Mesothelial cell of epicardium (in vitro differentiated cells): ENCODE measurements around the gene SMAD3. TPM values are rescaled to one million over a fixed set of nuclear protein-coding genes. Genes with fewer than 3 reads are reported as not detected.

Source experiments
- DNase-seq, 2 experiments: peaks; one replicate each; pipeline ENCODE4 v3.0.0; 2021; ENCODE audit warnings: low spot score in 2 of 2; ENCODE audit not compliant: unreplicated experiment in 2 of 2
- H3K27ac Mint-ChIP-seq: 2 replicates; pipeline ENCODE4 v1.8.0; 2021; ENCODE audit warnings: mixed read lengths
- H3K27me3 Mint-ChIP-seq: 2 replicates; pipeline ENCODE4 v1.8.0; 2021; ENCODE audit warnings: low read depth, mixed read lengths
- H3K36me3 Mint-ChIP-seq: 2 replicates; pipeline ENCODE4 v1.8.0; 2021; ENCODE audit warnings: mixed read lengths
- H3K4me1 Mint-ChIP-seq: 2 replicates; pipeline ENCODE4 v1.8.0; 2021; ENCODE audit warnings: mixed read lengths
- H3K4me3 Mint-ChIP-seq: 2 replicates; pipeline ENCODE4 v1.8.0; 2021; ENCODE audit warnings: mild to moderate bottlenecking, moderate library complexity, mixed read lengths
- H3K9me3 Mint-ChIP-seq: 2 replicates; pipeline ENCODE4 v1.8.0; 2021; ENCODE audit warnings: mixed read lengths
- CTCF ChIP-seq: fragments of 200-600 bp; sonication (generic); IDR thresholded peaks from one replicate; pipeline ENCODE4 v1.5.0; 2021; ENCODE audit warnings: antibody characterized with exemption; ENCODE audit not compliant: unreplicated experiment
- total RNA-seq: library from RNA; stranded (reverse); gene quantifications from 3 replicates; pipeline ENCODE4 v1.2.1, GENCODE V29; 2021

The SMAD3 gene
- total RNA-seq: 89.9 to 96.2 TPM (median 90.7 TPM) in 3 replicates

- TF ChIP-seq CTCF: no peak
- H3K27me3 Mint-ChIP-seq: peaks cover 2% of the 10 kb centered on the region
- H3K9me3 Mint-ChIP-seq: no peaks in the 10 kb centered on the region
- no peaks in the 10 kb centered on the region for H3K36me3 Mint-ChIP-seq
- H3K27ac Mint-ChIP-seq: peak within 1 kb of the TSS; percentile 97
- DNase-seq: peak; percentile 79 to 85
- peak within 1 kb of the TSS; percentile 98 for H3K4me3 Mint-ChIP-seq
- peaks cover 48% of the 10 kb centered on the region for H3K4me1 Mint-ChIP-seq
Measured at GRCh38 chr15:67065531-67066005, at the start of gene SMAD3. TSS of gene SMAD3 (plus strand) at chr15:67065602. CDS start at chr15:67066155, 553 bp downstream.

- no peak for TF ChIP-seq CTCF
- no peak overlapping the region for H3K27ac Mint-ChIP-seq
- no peaks in the 10 kb centered on the region for H3K36me3 Mint-ChIP-seq
- H3K9me3 Mint-ChIP-seq: no peaks in the 10 kb centered on the region
- H3K27me3 Mint-ChIP-seq: no peaks in the 10 kb centered on the region
- no peaks in the 10 kb centered on the region for H3K4me1 Mint-ChIP-seq
- DNase-seq: no peak
- no peak overlapping the region for H3K4me3 Mint-ChIP-seq
Measured at GRCh38 chr15:67017311-67017710, 48.1 kb upstream of the SMAD3 start.

- peak overlapping the region; percentile 39 for H3K27ac Mint-ChIP-seq
- H3K36me3 Mint-ChIP-seq: no peaks in the 10 kb centered on the region
- H3K4me3 Mint-ChIP-seq: no peak overlapping the region
- H3K27me3 Mint-ChIP-seq: no peaks in the 10 kb centered on the region
- no peak for TF ChIP-seq CTCF
- no peaks in the 10 kb centered on the region for H3K4me1 Mint-ChIP-seq
- DNase-seq: no peak
- H3K9me3 Mint-ChIP-seq: no peaks in the 10 kb centered on the region
Measured at GRCh38 chr15:67018026-67018425, 47.4 kb upstream of the SMAD3 start.

- Mint-ChIP-seq H3K27ac (peak overlapping the region; percentile 39), H3K4me1 (peaks cover 1% of the 10 kb centered on the region), H3K36me3 (no peaks in the 10 kb centered on the region), H3K9me3 (no peaks in the 10 kb centered on the region), H3K27me3 (no peaks in the 10 kb centered on the region), H3K4me3 (no peak overlapping the region)
- DNase-seq: no peak
- no peak for TF ChIP-seq CTCF
Measured at GRCh38 chr15:67018441-67018840, 47.0 kb upstream of the SMAD3 start.

GRCh38 chr15:67019069-67019468 lies 46.3 kb upstream of the SMAD3 start:
- Mint-ChIP-seq H3K27me3 (no peaks in the 10 kb centered on the region), H3K4me3 (no peak overlapping the region), H3K4me1 (peaks cover 7% of the 10 kb centered on the region), H3K9me3 (no peaks in the 10 kb centered on the region), H3K27ac (no peak overlapping the region), H3K36me3 (no peaks in the 10 kb centered on the region)
- TF ChIP-seq CTCF: no peak
- DNase-seq: no peak
